H1 (cell line): ENCODE measurements around the gene CDH22. TPM values are rescaled to one million over a fixed set of nuclear protein-coding genes. Genes with fewer than 3 reads are reported as not detected.

Source experiments
- CTCF ChIA-PET: fragments of 300-600 bp; sonication (Branson Sonifier 250); formaldehyde crosslinking; loops from one replicate; lab custom pipeline; 2021; ENCODE audit not compliant: partially characterized antibody; lab: Charles Lee
- POLR2A ChIA-PET: fragments of 300-600 bp; sonication (Branson Sonifier 250); formaldehyde crosslinking; loops from one replicate; lab custom pipeline; 2021; ENCODE audit warnings: inconsistent platforms; ENCODE audit not compliant: partially characterized antibody; lab: Charles Lee
- DNase-seq, 2 experiments: peaks; one replicate each; pipeline versions ENCODE4 v3.0.0 to v3.0.0-alpha.2; 2010 to 2022; ENCODE audit warnings: low spot score in 2 of 2, low read depth in 1 of 2, mixed read lengths in 1 of 2
- FAIRE-seq: peaks from 2 replicates; lab custom pipeline; 2011; peaks lifted over from hg19 to GRCh38; lab: Jason Lieb, UNC
- H2AFZ ChIP-seq: 2 replicates; pipeline ENCODE4 v1.8.1; 2012; ENCODE audit warnings: low read length, inconsistent platforms
- H2AK5ac ChIP-seq: 2 replicates; pipeline ENCODE4 v1.6.1; 2013; ENCODE audit warnings: low read depth, low read length
- H2BK120ac ChIP-seq: replicated peaks from 2 replicates; pipeline ENCODE3; 2013; ENCODE audit warnings: low read depth, low read length, inconsistent platforms
- H2BK12ac ChIP-seq: 2 replicates; pipeline ENCODE4 v1.6.1; 2013; ENCODE audit warnings: low read depth, low read length
- H2BK15ac ChIP-seq: 2 replicates; pipeline ENCODE4 v1.6.1; 2013; ENCODE audit warnings: low read length
- H2BK20ac ChIP-seq: 2 replicates; pipeline ENCODE4 v1.6.1; 2013; ENCODE audit warnings: low read length
- H2BK5ac ChIP-seq: 2 replicates; pipeline ENCODE4 v1.6.1; 2013; ENCODE audit warnings: low read depth, low read length
- H3K14ac ChIP-seq: 2 replicates; pipeline ENCODE4 v1.6.1; 2013; ENCODE audit warnings: inconsistent platforms; ENCODE audit not compliant: insufficient read length
- H3K18ac ChIP-seq: 2 replicates; pipeline ENCODE4 v1.6.1; 2013; ENCODE audit warnings: low read length; ENCODE audit errors: extremely low read depth
- H3K23ac ChIP-seq: 2 replicates; pipeline ENCODE4 v1.6.1; 2013; ENCODE audit warnings: inconsistent platforms; ENCODE audit not compliant: insufficient read length
- H3K23me2 ChIP-seq: 2 replicates; pipeline ENCODE4 v1.6.1; 2013; ENCODE audit warnings: low read depth, low read length
- H3K27ac ChIP-seq: 2 replicates; pipeline ENCODE4 v1.6.1; 2011; ENCODE audit warnings: low read depth, low read length, inconsistent platforms
- H3K27me3 ChIP-seq, 4 experiments: replicated peaks in 1 of 4; 1 replicate in 1 of 4; 2 replicates in 3 of 4; pipeline versions ENCODE4 v1.6.1 to v1.8.1; 2011 to 2013; ENCODE audit warnings: low read length in 3 of 4, mild to moderate bottlenecking in 3 of 4, inconsistent platforms in 2 of 4, mixed read lengths in 2 of 4, moderate library complexity in 1 of 4; ENCODE audit not compliant: control insufficient read depth in 3 of 4, insufficient read depth in 3 of 4; ENCODE audit errors: extremely low read depth in 1 of 4
- H3K36me3 ChIP-seq, 4 experiments: 2 replicates each; pipeline versions ENCODE4 v1.6.1 to v1.8.1; 2011 to 2013; ENCODE audit warnings: mild to moderate bottlenecking in 4 of 4, low read length in 3 of 4, moderate library complexity in 2 of 4, control low read depth in 1 of 4, inconsistent platforms in 1 of 4; ENCODE audit not compliant: insufficient read depth in 4 of 4, control insufficient read depth in 2 of 4
- H3K4ac ChIP-seq: replicated peaks from 2 replicates; pipeline ENCODE3; 2013; ENCODE audit warnings: low read length, low read depth, mixed read lengths, inconsistent platforms; ENCODE audit not compliant: insufficient read length
- H3K4me1 ChIP-seq, 4 experiments: replicated peaks in 1 of 4; 1 replicate in 1 of 4; 2 replicates in 3 of 4; pipeline versions ENCODE4 v1.6.1 to v1.8.1; 2011 to 2013; ENCODE audit warnings: low read length in 3 of 4, inconsistent platforms in 2 of 4, mixed read lengths in 1 of 4; ENCODE audit not compliant: insufficient read depth in 4 of 4, control insufficient read depth in 3 of 4
- H3K4me2 ChIP-seq, 2 experiments: 2 replicates each; pipeline versions ENCODE4 v1.6.1 to v1.8.1; 2011 to 2013; ENCODE audit warnings: low read depth in 2 of 2, low read length in 2 of 2, control low read depth in 1 of 2, inconsistent platforms in 1 of 2, mild to moderate bottlenecking in 1 of 2; ENCODE audit not compliant: insufficient read depth in 1 of 2
- H3K4me3 ChIP-seq, 4 experiments: fragments of 200-600, 300-600 bp in 1 of 4; sonication (generic), shearing (Covaris generic), sonication (Bioruptor Twin) in 1 of 4; 2 replicates each; pipeline versions ENCODE4 v1.5.1 to v1.8.1; 2011 to 2016; ENCODE audit warnings: low read length in 4 of 4, low read depth in 3 of 4, control low read depth in 2 of 4, inconsistent platforms in 2 of 4, mild to moderate bottlenecking in 2 of 4, mixed read lengths in 1 of 4, moderate library complexity in 1 of 4; ENCODE audit not compliant: insufficient read depth in 2 of 4; ENCODE audit errors: extremely low read depth in 1 of 4
- H3K56ac ChIP-seq: replicated peaks from 2 replicates; pipeline ENCODE3; 2013; ENCODE audit warnings: low read depth, mild to moderate bottlenecking, mixed read lengths, low read length, inconsistent platforms; ENCODE audit not compliant: insufficient read length
- H3K79me1 ChIP-seq: 2 replicates; pipeline ENCODE4 v1.6.1; 2013; ENCODE audit warnings: low read depth, low read length, control low read depth
- H3K79me2 ChIP-seq, 2 experiments: 2 replicates each; pipeline versions ENCODE4 v1.6.1 to v1.8.1; 2012 to 2013; ENCODE audit warnings: low read length in 2 of 2, mild to moderate bottlenecking in 2 of 2, inconsistent platforms in 1 of 2; ENCODE audit not compliant: insufficient read depth in 2 of 2, control insufficient read depth in 1 of 2
- H3K9ac ChIP-seq, 4 experiments: replicated peaks in 1 of 4; 1 replicate in 1 of 4; 2 replicates in 3 of 4; pipeline versions ENCODE4 v1.6.1 to v1.8.1; 2011 to 2013; ENCODE audit warnings: low read depth in 3 of 4, low read length in 3 of 4, control low read depth in 2 of 4, mild to moderate bottlenecking in 2 of 4, moderate library complexity in 2 of 4, inconsistent platforms in 1 of 4; ENCODE audit errors: extremely low read depth in 1 of 4
- H3K9me3 ChIP-seq, 2 experiments: 2 replicates each; pipeline versions ENCODE4 v1.6.1 to v1.8.1; 2012 to 2013; ENCODE audit warnings: mild to moderate bottlenecking in 2 of 2, moderate library complexity in 2 of 2, control low read depth in 1 of 2, inconsistent platforms in 1 of 2, low read depth in 1 of 2, low read length in 1 of 2, mixed read lengths in 1 of 2; ENCODE audit not compliant: insufficient read depth in 2 of 2
- H4K20me1 ChIP-seq, 2 experiments: replicated peaks in 1 of 2; 2 replicates each; pipeline versions ENCODE3 to v1.8.1; 2011 to 2013; ENCODE audit warnings: inconsistent platforms in 2 of 2, low read length in 2 of 2, mild to moderate bottlenecking in 1 of 2; ENCODE audit not compliant: insufficient read depth in 2 of 2, control insufficient read depth in 1 of 2
- H4K5ac ChIP-seq: 2 replicates; pipeline ENCODE4 v1.6.1; 2013; ENCODE audit warnings: low read length, low read depth, mixed read lengths, inconsistent platforms; ENCODE audit not compliant: insufficient read length
- H4K8ac ChIP-seq: 2 replicates; pipeline ENCODE4 v1.8.0; 2013; ENCODE audit warnings: mild to moderate bottlenecking, moderate library complexity, low read length, inconsistent platforms; ENCODE audit not compliant: insufficient read depth; ENCODE audit errors: extremely low read depth
- H4K91ac ChIP-seq: replicated peaks from 2 replicates; pipeline ENCODE3; 2013; ENCODE audit warnings: low read length, mixed read lengths, inconsistent platforms; ENCODE audit not compliant: insufficient read length
- ASH2L ChIP-seq: fragments of 200-600, 300-600 bp; sonication (generic); IDR thresholded peaks from one replicate; pipeline ENCODE4 v1.7.1; 2017; ENCODE audit warnings: low read length
- ATF3 ChIP-seq: IDR thresholded peaks from 2 replicates; pipeline ENCODE4 v1.6.1; 2011; ENCODE audit warnings: low read depth, mild to moderate bottlenecking, low read length; ENCODE audit not compliant: insufficient read depth
- CBX5 ChIP-seq: fragments of 300-800, 300-1000 bp; sonication (generic); IDR thresholded peaks from 2 replicates; pipeline ENCODE4 v1.7.1; 2016; ENCODE audit warnings: antibody characterized with exemption, low read length, low read depth
- CBX8 ChIP-seq: fragments of 300-800, 300-1000 bp; sonication (generic); IDR thresholded peaks from 2 replicates; pipeline ENCODE4 v1.7.1; 2016; ENCODE audit warnings: low read depth, low read length, borderline replicate concordance
- CHD2 ChIP-seq: IDR thresholded peaks from 2 replicates; pipeline ENCODE4 v1.6.1; 2012; ENCODE audit warnings: low read length, improper control_type of control experiment
- EZH2 ChIP-seq: fragments of 200-600 bp; sonication (generic); IDR thresholded peaks from 2 replicates; pipeline ENCODE4 v1.7.1; 2012; ENCODE audit warnings: low read depth, mild to moderate bottlenecking, moderate library complexity, low read length, inconsistent platforms; ENCODE audit not compliant: severe bottlenecking
- HDAC6 ChIP-seq: IDR thresholded peaks from one replicate; pipeline ENCODE4 v1.7.1; 2012; ENCODE audit warnings: low read depth, mild to moderate bottlenecking, inconsistent platforms, low read length, moderate library complexity
- RAD21 ChIP-seq, 2 experiments: IDR thresholded peaks in 1 of 2; conservative IDR thresholded peaks in 1 of 2; 2 replicates each; pipeline ENCODE4 v1.6.1; 2011; ENCODE audit warnings: low read depth in 2 of 2, low read length in 2 of 2, improper control_type of control experiment in 1 of 2, inconsistent platforms in 1 of 2, mild to moderate bottlenecking in 1 of 2, moderate library complexity in 1 of 2
- RNF2 ChIP-seq: fragments of 200-900, 300-1000 bp; sonication (generic); IDR thresholded peaks from 2 replicates; pipeline ENCODE4 v1.7.1; 2016; ENCODE audit warnings: borderline replicate concordance, low read depth, mild to moderate bottlenecking, antibody characterized with exemption, low read length; ENCODE audit not compliant: poor library complexity, severe bottlenecking; ENCODE audit errors: missing control alignments
- SP2 ChIP-seq: IDR thresholded peaks from 2 replicates; pipeline ENCODE4 v1.6.1; 2012; ENCODE audit warnings: mild to moderate bottlenecking, low read length, inconsistent platforms
- SRF ChIP-seq: IDR thresholded peaks from 2 replicates; pipeline ENCODE4 v1.6.1; 2011; ENCODE audit warnings: mild to moderate bottlenecking, low read depth, low read length, moderate library complexity
- SUZ12 ChIP-seq: fragments of 200-600 bp; sonication (generic); IDR thresholded peaks from 2 replicates; pipeline ENCODE4 v1.6.1; 2012; ENCODE audit warnings: mild to moderate bottlenecking, inconsistent platforms, low read length, moderate library complexity, mixed read lengths
- TBP ChIP-seq: IDR thresholded peaks from 2 replicates; pipeline ENCODE4 v1.6.1; 2011; ENCODE audit warnings: low read depth, low read length, improper control_type of control experiment
- TCF12 ChIP-seq: IDR thresholded peaks from 2 replicates; pipeline ENCODE4 v1.6.1; 2011; ENCODE audit warnings: low read depth, mild to moderate bottlenecking, low read length
- WGBS, 2 experiments: shearing (Covaris generic) in 1 of 2; methylation state at CpG; one replicate each; pipeline versions ENCODE4 v1.1.6 to v1.1.7; 2013 to 2015; ENCODE audit warnings: low lambda C conversion rate in 2 of 2, mixed read lengths in 2 of 2, inconsistent platforms in 1 of 2, low coverage in 1 of 2, missing lambda C conversion rate in 1 of 2; ENCODE audit not compliant: insufficient replicate concordance in 2 of 2, insufficient coverage in 1 of 2, insufficient read length in 1 of 2; ENCODE audit errors: extremely low coverage in 1 of 2, missing lambda C conversion rate in 1 of 2; 5-methylcytosine and 5-hydroxymethylcytosine counted together
- polyA plus RNA-seq, 7 experiments: library from polyadenylated mRNA; depleted of rRNA in 3 of 7; stranded (reverse) in 5 of 7; unstranded in 2 of 7; fragments of >200 nt in 5 of 7; fragments of 200-250 nt in 2 of 7; gene quantifications; 1 replicate in 5 of 7; 2 replicates in 1 of 7; 4 replicates in 1 of 7; pipeline versions ENCODE4 v1.2.1 to v1.2.3, GENCODE V29; 2011 to 2013; ENCODE audit warnings: missing spikeins in 2 of 7, mixed read lengths in 2 of 7
- total RNA-seq: library from RNA; stranded (reverse); fragmentation: NEBNext Ultra II Directional; extraction: Animal tissue kit (Norgen Biotek cat#: 25700); gene quantifications from 2 replicates; pipeline ENCODE4 v1.2.1, GENCODE V29; 2021

The CDH22 gene
- total and polyA plus RNA-seq, 2 of the 8 experiments (the other 6 are each of a cell fraction or from before 2014, with no cell fraction given), result 0.35 to 0.39 TPM

GRCh38 chr20:46156065-46156464 is 152.2 kb downstream of the CDH22 start:
- H4K8ac ChIP-seq, result no peak overlapping the region
- H2BK5ac ChIP-seq, result no peak overlapping the region
- H2BK15ac ChIP-seq, result no peak overlapping the region
- no peaks in the 10 kb centered on the region for H3K79me2 ChIP-seq
- no peaks in the 10 kb centered on the region for H4K20me1 ChIP-seq
- H2BK120ac ChIP-seq, result no peak overlapping the region
- no peak overlapping the region for H3K18ac ChIP-seq
- no peak overlapping the region for H4K5ac ChIP-seq
- no peaks in the 10 kb centered on the region for H3K79me1 ChIP-seq
- H2AK5ac ChIP-seq, result no peak overlapping the region
- no peak overlapping the region for H3K4me2 ChIP-seq
- H3K4me1 ChIP-seq, result peaks cover 0 to 5% (median 0%) of the 10 kb centered on the region in 4 experiments; a peak in 2 of 7 replicates
- no peaks in the 10 kb centered on the region for H3K27me3 ChIP-seq
- H3K23ac ChIP-seq, result no peak overlapping the region
- ChIA-PET CTCF (interaction anchor here (1.1 to 21.6 kb wide), 4 partner anchors 21 to 134 kb away, joined by 3 to 233 read pairs (median 12); no protein-coding TSS in a partner anchor), POLR2A (no interaction called here)
- no peak overlapping the region for H2BK12ac ChIP-seq
- no peak overlapping the region for H3K9ac ChIP-seq
- H2AFZ ChIP-seq, result no peak overlapping the region
- no peak overlapping the region for H4K91ac ChIP-seq
- TF ChIP-seq CBX5 (no peak), SP2 (no peak), SRF (no peak), RNF2 (no peak), TBP (no peak), CHD2 (no peak), CBX8 (no peak), HDAC6 (no peak), RAD21 (IDR thresholded peaks at IDR 0.05 in 1 of 2, conservative IDR thresholded peaks at IDR 0.05 in 1 of 2; ENCODE audit: low read depth in 2 of 2, low read length in 2 of 2) (no peak), EZH2 (no peak), ATF3 (no peak), ASH2L (no peak), TCF12 (no peak), SUZ12 (no peak)
- H3K23me2 ChIP-seq, result no peaks in the 10 kb centered on the region
- whole genome bisulfite sequencing, 2 experiments, result 85% methylated on average over 8 of the region's 8 CpGs; no CpG with 5 or more reads in 1 of the 2 experiments
- no peak overlapping the region for H3K27ac ChIP-seq
- no peak overlapping the region for H3K4ac ChIP-seq
- no peak overlapping the region for H2BK20ac ChIP-seq
- H3K14ac ChIP-seq, result no peak overlapping the region
- no peaks in the 10 kb centered on the region for H3K36me3 ChIP-seq
- no peak overlapping the region for H3K56ac ChIP-seq
- no peak overlapping the region for H3K4me3 ChIP-seq
- DNase-seq, result no peak
- no peak for FAIRE-seq
- H3K9me3 ChIP-seq, result no peaks in the 10 kb centered on the region
